Cardiac septum (tissue), 1 donor: Measurements from ENCODE around the gene WTIP. TPM values are rescaled to one million over a fixed set of nuclear protein-coding genes. Genes with fewer than 3 reads are reported as not detected.
A peak's percentile ranks its signal among the peaks of the same experiment; 100 is the strongest.
"Not testable (repeated sequence)": the region's sequence is repeated elsewhere in the genome, so short reads cannot be mapped to it uniquely, and the experiment has no call there.

Experiments
- DNase-seq: peaks from one replicate; pipeline ENCODE4 v3.0.0-alpha.2; 2020; ENCODE audit warnings: low spot score
- intact Hi-C: fragments of 100-400 bp; cut with DNase I; formaldehyde crosslinking; loops from one replicate; pipeline ENCODE4 v1.14.0; 2022
- long read RNA-seq: library from polyadenylated mRNA; unstranded; transcript quantifications from one replicate; pipeline ENCODE4 v2.0.0, GENCODE V29; 2021
- total RNA-seq: library from RNA; stranded (reverse); fragmentation: NEBNext Ultra II Directional; extraction: Animal tissue kit (Norgen Biotek cat#: 25700); gene quantifications from one replicate; pipeline ENCODE4 v1.2.1, GENCODE V29; 2021
- donor health status: DM: no; HTN: no; CAD: no.

WTIP gene
- 34.7 TPM for total RNA-seq
- long read RNA-seq, full-length matches to known transcripts = 75 of 96 reads
- long read RNA-seq, partial matches to known transcripts = 1 of 96 reads
- long read RNA-seq, other reads (novel, unspliced or antisense) = 20 of 96 reads

- peak; percentile 84 for DNase-seq
- intact Hi-C loops = loop anchor here (5.0 kb wide), 1 partner anchor 54 kb away; the partner anchor contains the start of gene UBA2
Measured at GRCh38 chr19:34480971-34481841, at the start of gene WTIP. Gene WTIP (plus strand): TSS chr19:34481758. CDS start chr19:34481975, 217 bp downstream.

DNA sequence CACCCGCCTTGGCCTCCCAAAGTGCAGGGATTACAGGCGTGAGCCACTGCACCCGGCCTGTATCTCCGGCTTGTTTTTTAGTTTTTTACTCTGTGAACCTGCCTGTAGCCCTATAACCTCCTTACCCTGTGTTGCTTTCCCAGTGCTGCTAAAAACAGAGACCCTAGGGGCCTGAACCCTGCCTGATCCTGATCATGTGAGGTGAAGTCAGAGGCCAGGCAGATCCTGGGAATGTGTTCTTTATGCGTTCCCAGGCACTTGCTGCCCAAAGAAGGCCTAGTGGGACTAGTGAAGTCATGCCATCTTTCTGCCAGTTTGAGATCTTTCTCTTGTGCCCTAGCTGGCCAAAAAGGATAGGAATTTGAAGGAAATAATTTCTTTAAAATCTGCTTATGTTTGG, 48.8 kb upstream of the WTIP start:
- DNase-seq = no peak
- intact Hi-C loops = no loop called here

GRCh38 chr19:34436716-34437115, 44.8 kb upstream of the WTIP start:
- DNase-seq = no peak
- intact Hi-C loops = no loop called here

DNA sequence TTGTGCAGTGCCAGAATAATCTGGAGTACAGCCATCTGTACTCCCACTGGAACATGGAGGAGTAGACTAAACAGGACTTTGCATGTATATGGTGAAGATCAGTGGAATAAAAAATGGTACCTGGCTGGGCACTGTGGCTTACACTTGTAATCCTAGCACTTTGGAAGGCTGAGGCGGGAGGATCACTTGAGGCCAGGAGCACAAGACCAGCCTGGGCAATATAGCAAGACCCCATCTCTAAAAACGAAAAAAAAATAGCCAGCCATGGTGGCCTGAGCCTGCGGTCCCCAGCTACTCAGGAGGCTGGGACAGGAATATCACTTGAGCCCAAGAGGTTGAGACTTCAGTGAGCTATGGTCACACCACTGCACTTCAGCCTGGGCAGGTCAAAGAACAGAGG, 33.4 kb upstream of the WTIP start:
- DNase-seq = no peak
- intact Hi-C loops = no loop called here

DNA sequence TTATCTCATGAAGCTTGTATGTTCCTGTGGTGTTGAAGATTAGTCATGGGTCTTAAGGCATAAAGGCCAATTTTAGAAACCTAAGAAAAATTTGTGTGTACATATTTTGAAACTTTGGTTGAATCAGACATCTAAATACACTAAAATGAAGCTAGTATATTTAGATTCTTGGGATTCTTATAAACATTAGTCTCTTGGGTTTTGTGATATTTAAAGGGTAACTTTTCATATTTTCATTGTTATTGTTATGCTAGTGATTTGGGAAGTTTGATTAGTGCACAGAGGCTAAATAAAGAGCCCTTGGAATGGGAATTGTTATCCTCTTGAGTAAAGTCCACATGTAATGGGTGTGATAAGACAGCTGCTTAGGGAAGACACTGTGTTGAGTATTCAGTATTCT, 28.8 kb upstream of the WTIP start:
- no peak for DNase-seq
- intact Hi-C loops = no loop called here

- DNase-seq = no peak
- intact Hi-C loops = no loop called here
Measured at GRCh38 chr19:34454091-34454490, 27.5 kb upstream of the WTIP start.

- intact Hi-C loops = no loop called here
- no peak for DNase-seq
Measured at GRCh38 chr19:34454685-34455084, 26.9 kb upstream of the WTIP start.

- intact Hi-C loops, DNase-seq: not testable (repeated sequence)
Measured at GRCh38 chr19:34455783-34456480, 25.6 kb upstream of the WTIP start.

DNA sequence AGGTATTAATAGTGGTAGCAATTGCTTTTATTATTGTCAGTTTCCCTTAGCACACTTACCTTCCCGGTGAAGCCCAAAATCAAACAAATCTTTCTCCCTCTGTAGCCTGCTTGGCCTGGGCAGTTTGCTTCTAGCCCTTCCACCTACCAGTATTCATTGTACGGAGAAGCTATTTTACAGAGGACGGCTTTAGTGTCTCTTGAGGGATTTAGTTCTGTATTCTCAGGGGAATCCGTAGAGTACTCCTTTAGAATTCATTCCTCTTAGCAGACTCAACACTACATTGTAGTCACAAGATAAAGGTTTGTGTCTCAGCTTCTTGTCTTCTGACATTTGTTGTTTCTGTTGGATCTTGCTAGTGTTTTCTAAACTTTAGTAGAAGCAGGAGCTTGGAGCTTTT, 24.1 kb upstream of the WTIP start:
- intact Hi-C loops = no loop called here
- DNase-seq = no peak

DNA sequence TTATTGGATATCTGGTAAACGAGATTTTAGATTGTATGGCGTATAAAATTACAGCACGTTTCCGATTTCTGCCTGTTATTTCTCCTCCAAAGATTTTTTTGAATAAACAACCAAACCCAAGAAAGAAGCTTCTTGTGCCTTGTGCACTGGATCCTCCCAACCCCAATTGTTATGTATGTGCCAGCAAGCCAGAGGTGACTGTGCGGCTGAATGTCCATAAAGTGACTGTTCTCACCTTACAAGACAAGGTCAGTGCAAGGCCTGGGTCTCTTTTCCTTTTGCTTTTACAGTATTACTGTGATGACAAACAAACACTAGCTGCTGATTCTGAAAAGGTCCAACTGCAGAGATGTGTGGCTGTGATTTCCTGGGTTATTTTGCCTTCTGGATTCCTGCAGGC, 22.9 kb upstream of the WTIP start:
- no peak for DNase-seq
- intact Hi-C loops = no loop called here

DNA sequence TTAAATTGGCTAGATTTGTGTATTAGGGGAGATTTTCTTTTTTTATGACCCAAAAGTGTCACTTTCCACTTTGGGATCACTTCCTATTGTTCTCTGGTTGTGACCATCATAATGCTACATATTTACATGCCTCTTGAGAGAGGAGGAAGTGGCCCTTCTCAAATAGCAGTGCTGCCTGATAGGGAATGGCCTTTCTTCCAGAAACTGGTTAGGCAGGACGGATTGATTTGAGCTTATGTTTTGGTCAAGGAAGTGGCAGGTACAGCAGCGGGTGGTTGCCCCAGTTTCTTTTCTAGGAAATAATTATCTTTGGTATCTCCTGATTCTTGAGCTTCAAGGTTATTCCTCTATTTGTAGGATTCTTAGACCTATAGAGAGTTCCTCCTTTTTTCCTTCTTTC, 21.9 kb upstream of the WTIP start:
- intact Hi-C loops = no loop called here
- DNase-seq = no peak

GRCh38 chr19:34461375-34462100, 20.0 kb upstream of the WTIP start:
- intact Hi-C loops = no loop called here

GRCh38 chr19:34464785-34465184, 16.8 kb upstream of the WTIP start:
- DNase-seq, intact Hi-C loops: not testable (repeated sequence)

More at GRCh38 chr19:34461375-34462100, 20.0 kb upstream of the WTIP start:
- no peak for DNase-seq

GRCh38 chr19:34468409-34468808, 13.1 kb upstream of the WTIP start:
- no peak for DNase-seq
- intact Hi-C loops = no loop called here

GRCh38 chr19:34469026-34469425, 12.5 kb upstream of the WTIP start:
- intact Hi-C loops, DNase-seq: not testable (repeated sequence)

GRCh38 chr19:34471906-34472700, 9.5 kb upstream of the WTIP start:
- intact Hi-C loops = no loop called here
- DNase-seq = no peak

GRCh38 chr19:34474233-34474989, 7.1 kb upstream of the WTIP start:
- intact Hi-C loops = no loop called here
- DNase-seq = no peak
